AG20443 (cell line): ENCODE results near the gene RAB8B.

Experiments
- DNase-seq: peaks from one replicate; pipeline ENCODE4 v3.0.0; 2012; ENCODE audit warnings: low spot score, mixed read lengths

The RAB8B gene

GRCh38 chr15:63313825-63314224 lies 124.4 kb downstream of the RAB8B start:
- no peak for DNase-seq

DNA sequence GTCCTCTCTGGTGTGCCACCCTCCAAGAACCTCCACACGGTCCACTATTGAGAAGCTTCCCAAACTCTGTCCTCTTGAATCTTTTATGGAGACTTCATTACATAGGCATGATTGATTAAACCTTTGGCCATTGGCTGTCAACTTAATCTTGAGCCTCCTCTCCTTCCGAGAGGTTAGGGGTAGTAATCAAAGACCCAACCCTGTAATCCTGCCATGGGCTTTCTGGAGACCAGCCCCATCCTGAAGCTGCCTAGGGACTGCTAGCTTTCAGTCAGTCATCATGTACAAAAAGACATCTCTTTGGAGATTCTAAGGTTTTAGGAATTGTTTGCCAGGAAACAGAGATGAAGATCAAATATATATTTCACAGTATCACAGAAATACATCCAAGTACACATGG lies 125.0 kb downstream of the RAB8B start:
- DNase-seq, result no peak
